PC-3 (cell line): Measurements from ENCODE around the gene STK38L. TPM values are rescaled to one million over a fixed set of nuclear protein-coding genes. Genes with fewer than 3 reads are reported as not detected.

Experiments
- ATAC-seq: fragments of 200-7000 bp; cut with Tn5 transposase; 2 replicates; pipeline ENCODE4 v1.9.1; 2020; ENCODE audit warnings: mild to moderate bottlenecking, moderate library complexity
- BruUV-seq: library from RNA; stranded (reverse); fragments of 400-500 nt; replicated peaks from 2 replicates; lab custom pipeline; 2021; lab: Mats Ljungman, UMichigan
- CTCF ChIA-PET: fragments of 300-600 bp; sonication (Branson Sonifier 250); formaldehyde crosslinking; loops from one replicate; lab custom pipeline; 2022; ENCODE audit warnings: antibody characterized with exemption; lab: Charles Lee
- POLR2A ChIA-PET: fragments of 300-600 bp; sonication (Branson Sonifier 250); formaldehyde crosslinking; loops from one replicate; lab custom pipeline; 2022; ENCODE audit warnings: antibody characterized with exemption; ENCODE audit not compliant: unreplicated experiment; lab: Charles Lee
- DNase-seq: peaks from one replicate; pipeline ENCODE4 v3.0.0-alpha.2; 2015
- H2AFZ ChIP-seq: fragments of 300-600 bp; sonication (generic); 2 replicates; pipeline ENCODE4 v1.6.0; 2016; ENCODE audit warnings: antibody characterized with exemption, low read length
- H3F3A ChIP-seq: fragments of 300-600 bp; sonication (generic); one replicate; pipeline ENCODE4 v1.6.0; 2017; ENCODE audit warnings: antibody characterized with exemption, low read length, control low read depth, mild to moderate bottlenecking; ENCODE audit not compliant: unreplicated experiment
- H3K27ac ChIP-seq: fragments of 300-600 bp; sonication (generic); 2 replicates; pipeline ENCODE4 v1.5.1; 2016; ENCODE audit warnings: mild to moderate bottlenecking, low read length
- H3K27me3 ChIP-seq: fragments of 300-600 bp; sonication (generic); 2 replicates; pipeline ENCODE4 v1.6.1; 2016; ENCODE audit warnings: low read length, mixed read lengths
- H3K36me3 ChIP-seq: fragments of 300-600 bp; sonication (generic); 2 replicates; pipeline ENCODE4 v1.6.1; 2016; ENCODE audit warnings: low read depth, mixed run types, low read length, mixed read lengths
- H3K4me1 ChIP-seq: fragments of 300-600 bp; sonication (generic); 2 replicates; pipeline ENCODE4 v1.5.1; 2016; ENCODE audit warnings: low read length; ENCODE audit not compliant: insufficient read depth
- H3K4me2 ChIP-seq: fragments of 300-600 bp; sonication (generic); 2 replicates; pipeline ENCODE4 v1.6.0; 2016; ENCODE audit warnings: low read length
- H3K4me3 ChIP-seq: fragments of 300-600 bp; sonication (generic); 2 replicates; pipeline ENCODE4 v1.5.1; 2016; ENCODE audit warnings: mild to moderate bottlenecking, low read length, mixed read lengths
- H3K79me2 ChIP-seq: fragments of 300-600 bp; sonication (generic); 2 replicates; pipeline ENCODE4 v1.6.1; 2017; ENCODE audit warnings: low read length, mixed read lengths
- H3K9ac ChIP-seq: fragments of 300-600 bp; sonication (generic); 2 replicates; pipeline ENCODE4 v1.6.0; 2016; ENCODE audit warnings: mild to moderate bottlenecking, low read length
- H3K9me2 ChIP-seq: fragments of 300-600 bp; sonication (generic); replicated peaks from 2 replicates; pipeline ENCODE4 v1.6.1; 2016; ENCODE audit warnings: mixed run types, low read length, mixed read lengths
- H3K9me3 ChIP-seq: fragments of 300-600 bp; sonication (generic); 2 replicates; pipeline ENCODE4 v1.6.1; 2016; ENCODE audit warnings: low read length, mixed read lengths
- H4K20me1 ChIP-seq: fragments of 300-600 bp; sonication (generic); 2 replicates; pipeline ENCODE4 v1.6.1; 2016; ENCODE audit warnings: low read length, mixed read lengths
- EZH2 ChIP-seq: fragments of 300-600 bp; sonication (generic); IDR thresholded peaks from one replicate; pipeline ENCODE4 v1.6.1; 2017; ENCODE audit warnings: antibody characterized with exemption, mild to moderate bottlenecking, low read length; ENCODE audit not compliant: unreplicated experiment
- EZH2phosphoT487 ChIP-seq: fragments of 300-600 bp; sonication (generic); IDR thresholded peaks from 2 replicates; pipeline ENCODE4 v1.6.1; 2018; ENCODE audit warnings: mild to moderate bottlenecking, antibody characterized with exemption, low read length, borderline replicate concordance
- intact Hi-C: fragments of 100-400 bp; cut with micrococcal nuclease; formaldehyde crosslinking; loops from 2 replicates; pipeline ENCODE4 v1.9.0; 2023
- total RNA-seq: library from RNA; depleted of rRNA; stranded (reverse); fragments of >200 nt; gene quantifications from 2 replicates; pipeline ENCODE4 v1.2.3, GENCODE V29; 2014
- TF ChIP-seq, protein P1 (sequence below): fragments of 300-600 bp; sonication (generic); conservative IDR thresholded peaks from 2 replicates; pipeline ENCODE4 v1.5.1; 2017; ENCODE audit warnings: antibody characterized with exemption, low read depth, mild to moderate bottlenecking, low read length

The STK38L gene
- total RNA-seq, 1 experiment from 2014 or later: 32.3 TPM

DNA sequence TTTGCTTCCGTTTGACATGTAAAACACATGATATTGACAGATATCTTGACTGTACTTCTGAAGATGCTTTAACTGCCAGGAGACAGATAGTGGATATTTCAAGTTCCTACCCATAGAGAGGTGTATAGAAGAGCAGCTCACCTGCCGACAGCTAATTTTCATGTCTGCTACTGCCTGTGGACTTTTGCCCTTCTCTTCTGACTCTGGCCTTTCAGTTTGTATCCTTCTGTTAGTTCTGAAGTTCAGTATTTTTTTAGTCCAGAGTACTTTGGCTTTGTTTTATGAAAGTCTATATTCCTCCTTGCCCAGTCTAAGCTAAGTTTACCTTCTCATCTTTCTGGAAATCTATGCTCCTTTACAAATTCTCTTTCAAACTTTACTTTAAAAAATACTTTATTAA is 30.8 kb upstream of the STK38L start:
- Histone ChIP-seq H3K9ac (no peak overlapping the region), H3K4me1 (no peaks in the 10 kb centered on the region), H3K9me2 (no peaks in the 10 kb centered on the region), H3F3A (no peaks in the 10 kb centered on the region), H3K27me3 (no peaks in the 10 kb centered on the region), H3K79me2 (no peaks in the 10 kb centered on the region), H2AFZ (no peak overlapping the region), H3K27ac (no peak overlapping the region), H3K9me3 (no peaks in the 10 kb centered on the region), H3K36me3 (no peaks in the 10 kb centered on the region), H4K20me1 (no peaks in the 10 kb centered on the region), H3K4me2 (no peak overlapping the region), H3K4me3 (no peak overlapping the region)
- no peak for DNase-seq
- TF ChIP-seq EZH2 (no peak), EZH2phosphoT487 (no peak)
- TF ChIP-seq, protein P1, sequence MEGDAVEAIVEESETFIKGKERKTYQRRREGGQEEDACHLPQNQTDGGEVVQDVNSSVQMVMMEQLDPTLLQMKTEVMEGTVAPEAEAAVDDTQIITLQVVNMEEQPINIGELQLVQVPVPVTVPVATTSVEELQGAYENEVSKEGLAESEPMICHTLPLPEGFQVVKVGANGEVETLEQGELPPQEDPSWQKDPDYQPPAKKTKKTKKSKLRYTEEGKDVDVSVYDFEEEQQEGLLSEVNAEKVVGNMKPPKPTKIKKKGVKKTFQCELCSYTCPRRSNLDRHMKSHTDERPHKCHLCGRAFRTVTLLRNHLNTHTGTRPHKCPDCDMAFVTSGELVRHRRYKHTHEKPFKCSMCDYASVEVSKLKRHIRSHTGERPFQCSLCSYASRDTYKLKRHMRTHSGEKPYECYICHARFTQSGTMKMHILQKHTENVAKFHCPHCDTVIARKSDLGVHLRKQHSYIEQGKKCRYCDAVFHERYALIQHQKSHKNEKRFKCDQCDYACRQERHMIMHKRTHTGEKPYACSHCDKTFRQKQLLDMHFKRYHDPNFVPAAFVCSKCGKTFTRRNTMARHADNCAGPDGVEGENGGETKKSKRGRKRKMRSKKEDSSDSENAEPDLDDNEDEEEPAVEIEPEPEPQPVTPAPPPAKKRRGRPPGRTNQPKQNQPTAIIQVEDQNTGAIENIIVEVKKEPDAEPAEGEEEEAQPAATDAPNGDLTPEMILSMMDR: no peak
- ChIA-PET POLR2A (no interaction called here), CTCF (no interaction called here)
- no TSS peak for BruUV-seq
- intact Hi-C loops: no loop called here
- ATAC-seq: no peak

DNA sequence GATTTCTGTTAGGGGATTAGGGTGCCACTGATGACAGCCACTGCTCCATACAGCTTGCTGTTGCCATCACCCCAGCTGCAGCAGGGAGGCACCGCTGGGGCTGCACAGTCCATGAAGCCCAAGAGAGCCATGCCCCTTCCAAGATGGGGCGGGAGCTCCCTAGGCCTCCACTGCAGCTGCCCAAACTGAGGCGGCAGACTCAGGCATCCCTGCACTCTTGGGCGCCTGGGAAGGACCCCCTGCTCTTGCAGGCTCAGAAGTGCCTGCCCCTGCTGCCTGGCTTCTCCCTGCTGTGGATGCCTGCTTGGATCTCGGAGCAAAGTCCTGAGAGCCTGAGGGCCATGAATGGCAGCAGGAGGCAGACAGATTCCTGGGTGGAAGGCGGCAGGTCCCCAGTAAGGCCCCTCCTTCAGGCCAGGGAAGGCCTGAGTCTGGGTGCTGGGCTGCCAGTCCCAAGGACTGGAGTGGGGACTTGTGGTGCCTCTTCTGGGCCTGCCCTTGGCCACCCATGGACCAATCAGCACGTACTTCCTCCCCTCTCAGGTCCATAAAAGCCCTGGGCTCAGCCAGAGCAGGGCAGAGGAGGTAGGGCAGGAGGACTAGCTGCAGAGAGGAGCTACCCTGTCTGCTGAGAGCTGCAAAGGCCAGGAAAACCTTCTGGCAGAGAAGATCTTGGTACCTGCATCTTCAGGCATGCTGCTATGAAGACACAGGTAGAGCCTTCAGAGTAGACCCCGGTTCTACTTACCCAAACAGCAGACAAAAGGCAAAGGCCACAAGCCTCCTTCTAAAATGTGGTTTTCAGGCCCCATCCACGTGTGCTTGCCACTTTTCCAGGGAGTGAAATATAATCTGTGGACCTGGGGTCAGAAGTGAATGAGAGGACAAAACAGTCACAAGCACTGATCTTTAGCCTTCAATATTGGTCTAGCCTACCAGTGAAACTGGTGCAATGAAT is 30.0 kb upstream of the STK38L start:
- CTCF ChIA-PET: no interaction called here
- Histone ChIP-seq H3K27me3 (no peaks in the 10 kb centered on the region), H3K4me1 (no peaks in the 10 kb centered on the region), H3F3A (no peaks in the 10 kb centered on the region), H3K9me3 (no peaks in the 10 kb centered on the region), H3K4me3 (no peak overlapping the region), H3K9me2 (no peaks in the 10 kb centered on the region), H3K36me3 (no peaks in the 10 kb centered on the region), H3K4me2 (no peak overlapping the region), H3K9ac (no peak overlapping the region), H3K79me2 (no peaks in the 10 kb centered on the region), H4K20me1 (no peaks in the 10 kb centered on the region), H3K27ac (no peak overlapping the region), H2AFZ (no peak overlapping the region)
- DNase-seq (no peak), ATAC-seq (no peak)
- intact Hi-C loops: no loop called here
- TF ChIP-seq, protein P1: no peak
- TF ChIP-seq EZH2phosphoT487: no peak
- TF ChIP-seq EZH2: no peak
- no TSS peak for BruUV-seq
- POLR2A ChIA-PET: interaction anchor here (0.6 kb wide), 1 partner anchor 23 kb away, joined by 3 read pairs; no protein-coding TSS in a partner anchor

DNA sequence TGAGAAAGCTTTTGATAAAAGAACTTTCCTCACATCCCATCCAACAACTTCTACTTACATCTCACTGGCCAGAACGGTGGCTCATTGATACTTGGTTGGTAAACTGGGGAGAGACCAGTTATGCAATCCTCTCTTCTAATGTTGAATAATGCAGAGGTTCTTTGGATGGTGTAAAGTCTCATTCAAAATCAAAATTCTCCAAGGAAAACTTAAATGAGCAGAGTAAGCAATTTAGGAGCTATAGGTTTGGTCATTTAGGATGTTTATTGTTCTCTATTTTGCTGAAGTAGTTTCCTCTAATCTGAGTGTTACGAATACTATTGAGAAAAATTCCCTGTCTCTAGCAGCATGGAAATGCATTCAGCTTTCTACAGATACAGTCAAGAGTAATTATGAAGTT is 26.5 kb upstream of the STK38L start:
- Histone ChIP-seq H3K36me3 (no peaks in the 10 kb centered on the region), H3K9ac (no peak overlapping the region), H3K79me2 (no peaks in the 10 kb centered on the region), H3K4me2 (no peak overlapping the region), H3K4me1 (no peaks in the 10 kb centered on the region), H3K27me3 (no peaks in the 10 kb centered on the region), H3K9me2 (no peaks in the 10 kb centered on the region), H3K4me3 (no peak overlapping the region), H3K27ac (no peak overlapping the region), H3F3A (no peaks in the 10 kb centered on the region), H2AFZ (no peak overlapping the region), H4K20me1 (no peaks in the 10 kb centered on the region), H3K9me3 (no peaks in the 10 kb centered on the region)
- ATAC-seq (no peak), DNase-seq (no peak)
- POLR2A ChIA-PET: no interaction called here
- no TSS peak for BruUV-seq
- intact Hi-C loops: no loop called here
- CTCF ChIA-PET: no interaction called here
- no peak for TF ChIP-seq EZH2phosphoT487
- TF ChIP-seq EZH2: no peak
- TF ChIP-seq, protein P1: no peak
